Measurements from ENCODE around the gene TMEM123. TPM values are rescaled to one million over a fixed set of nuclear protein-coding genes. Genes with fewer than 3 reads are reported as not detected.
"Not testable (repeated sequence)": the region's sequence is repeated elsewhere in the genome, so short reads cannot be mapped to it uniquely, and the experiment has no call there.

Gene TMEM123
- polyA plus RNA-seq, 4 donors, result 5.1 to 130 (median 37.9) TPM

DNA sequence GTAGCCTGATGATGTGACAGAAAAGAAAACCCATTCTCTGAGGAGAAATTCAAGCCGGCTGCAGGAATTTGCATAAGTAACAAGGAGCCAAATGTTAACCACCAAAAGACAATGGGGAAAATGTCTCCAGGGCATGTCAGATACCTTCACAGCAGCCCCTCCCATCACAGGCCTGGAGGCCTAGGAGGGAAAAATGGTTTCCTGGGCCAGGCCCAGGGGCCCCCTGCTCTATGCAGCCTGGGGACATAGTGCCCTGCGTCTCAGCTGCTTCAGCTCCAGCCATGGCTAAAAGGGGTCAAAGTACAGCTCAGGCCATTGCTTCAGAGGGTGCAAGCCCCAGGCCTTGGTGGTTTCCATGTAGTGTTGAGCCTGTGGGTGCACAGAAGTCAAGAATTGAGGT, 20.0 kb downstream of the TMEM123 start:
- not testable (repeated sequence) for H3K4me3 ChIP-seq (ENCODE audit: low read depth in 1 of 3, low read length in 3 of 3); DNase-seq; FAIRE-seq; H3K4me1 ChIP-seq (ENCODE audit: control insufficient read depth in 3 of 3, insufficient read depth in 2 of 3, low read depth in 1 of 3, low read length in 2 of 3); H3K27ac ChIP-seq (ENCODE audit: low read depth in 1 of 3, low read length in 2 of 3); H3K27me3 ChIP-seq (ENCODE audit: control insufficient read depth in 3 of 3, insufficient read depth in 3 of 3, low read length in 3 of 3)
- WGBS, 3 donors, result 98 to 100% (median 99%) methylated on average over 2 of the region's 2 CpGs
- Histone ChIP-seq H3K9me3 (ENCODE audit: control insufficient read depth in 2 of 2, insufficient read depth in 1 of 2, low read depth in 1 of 2, low read length in 1 of 2) (peaks cover 0 to 16% of the 10 kb centered on the region in 2 donors), H3K36me3 (ENCODE audit: control insufficient read depth in 3 of 3, insufficient read depth in 2 of 3, low read depth in 1 of 3, low read length in 3 of 3) (peaks cover 0 to 19% (median 0%) of the 10 kb centered on the region in 3 donors)

DNA sequence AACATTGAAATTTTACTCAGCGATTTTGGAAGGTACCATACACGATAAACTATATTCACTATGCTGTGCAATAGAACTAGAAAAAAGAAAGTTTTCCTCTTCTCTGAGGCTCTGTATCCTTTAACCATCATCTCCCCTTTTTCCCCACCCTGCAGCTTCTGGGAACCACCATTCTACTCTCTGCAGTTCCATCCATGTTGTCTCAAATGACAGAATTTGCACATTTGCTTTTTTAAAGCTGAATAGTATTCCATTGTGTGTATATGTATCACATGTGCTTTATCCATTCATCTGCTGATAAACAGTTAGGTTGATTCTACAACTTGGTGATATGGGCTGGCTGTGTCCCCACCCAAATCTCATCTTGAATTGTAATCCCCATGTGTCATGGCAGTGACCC, 21.2 kb downstream of the TMEM123 start:
- H3K27me3 ChIP-seq (ENCODE audit: control insufficient read depth in 3 of 3, insufficient read depth in 3 of 3, low read length in 3 of 3), result no peaks in the 10 kb centered on the region
- DNase-seq (no peak), FAIRE-seq (no peak)
- no peak overlapping the region for H3K27ac ChIP-seq (ENCODE audit: low read depth in 1 of 3, low read length in 2 of 3)
- WGBS, 3 donors, result 92 to 98% (median 97%) methylated on average over 2 of the region's 2 CpGs
- H3K9me3 ChIP-seq (ENCODE audit: control insufficient read depth in 2 of 2, insufficient read depth in 1 of 2, low read depth in 1 of 2, low read length in 1 of 2), result peaks cover 0 to 16% of the 10 kb centered on the region in 2 donors
- peaks cover 0 to 8% (median 3%) of the 10 kb centered on the region in 3 donors for H3K4me1 ChIP-seq (ENCODE audit: control insufficient read depth in 3 of 3, insufficient read depth in 2 of 3, low read depth in 1 of 3, low read length in 2 of 3)
- no peak overlapping the region for H3K4me3 ChIP-seq (ENCODE audit: low read depth in 1 of 3, low read length in 3 of 3)
- peaks cover 0 to 21% (median 0%) of the 10 kb centered on the region in 3 donors for H3K36me3 ChIP-seq (ENCODE audit: control insufficient read depth in 3 of 3, insufficient read depth in 2 of 3, low read depth in 1 of 3, low read length in 3 of 3)

DNA sequence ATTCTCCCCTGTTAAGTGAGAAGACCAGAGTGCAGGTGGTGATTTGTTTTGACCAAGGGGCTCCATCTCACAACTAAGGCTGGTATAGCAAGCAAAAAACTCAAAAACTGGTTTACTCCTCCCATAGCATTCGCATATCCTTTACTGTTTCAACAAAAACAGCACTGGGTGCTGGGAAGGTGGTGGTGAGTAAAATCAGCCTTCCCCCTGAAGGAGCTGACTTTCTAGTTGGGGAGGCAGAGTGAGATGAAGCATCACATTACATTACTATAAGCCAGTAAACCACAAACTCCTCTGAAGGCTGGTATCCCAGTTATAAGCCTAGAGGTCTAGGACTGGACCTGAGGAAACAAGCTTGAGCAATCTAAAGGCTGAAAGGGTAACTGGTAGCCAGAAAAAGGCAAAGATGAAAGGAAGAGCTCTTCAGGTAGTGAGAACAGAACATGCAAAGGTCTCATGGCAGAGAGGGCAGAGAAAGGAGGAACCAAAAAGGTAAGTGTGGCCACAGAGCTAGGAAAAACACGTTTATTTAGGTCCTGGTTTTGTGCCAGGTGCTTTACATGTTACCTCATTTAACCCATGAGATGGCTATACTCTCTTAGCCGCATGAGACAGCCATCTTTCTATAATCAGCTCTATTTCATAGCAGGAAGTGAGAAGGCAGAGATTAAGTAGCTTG, 22.3 kb downstream of the TMEM123 start:
- DNase-seq (no peak), FAIRE-seq (no peak)
- Histone ChIP-seq H3K27me3 (ENCODE audit: control insufficient read depth in 3 of 3, insufficient read depth in 3 of 3, low read length in 3 of 3) (no peaks in the 10 kb centered on the region), H3K36me3 (ENCODE audit: control insufficient read depth in 3 of 3, insufficient read depth in 2 of 3, low read depth in 1 of 3, low read length in 3 of 3) (peaks cover 0 to 18% (median 0%) of the 10 kb centered on the region in 3 donors), H3K9me3 (ENCODE audit: control insufficient read depth in 2 of 2, insufficient read depth in 1 of 2, low read depth in 1 of 2, low read length in 1 of 2) (peaks cover 0 to 16% of the 10 kb centered on the region in 2 donors), H3K4me1 (ENCODE audit: control insufficient read depth in 3 of 3, insufficient read depth in 2 of 3, low read depth in 1 of 3, low read length in 2 of 3) (peaks cover 0 to 8% (median 3%) of the 10 kb centered on the region in 3 donors), H3K27ac (ENCODE audit: low read depth in 1 of 3, low read length in 2 of 3) (no peak overlapping the region), H3K4me3 (ENCODE audit: low read depth in 1 of 3, low read length in 3 of 3) (no peak overlapping the region)
- 51 to 58% (median 57%) methylated on average over 3 of the region's 3 CpGs for WGBS, 3 donors

DNA sequence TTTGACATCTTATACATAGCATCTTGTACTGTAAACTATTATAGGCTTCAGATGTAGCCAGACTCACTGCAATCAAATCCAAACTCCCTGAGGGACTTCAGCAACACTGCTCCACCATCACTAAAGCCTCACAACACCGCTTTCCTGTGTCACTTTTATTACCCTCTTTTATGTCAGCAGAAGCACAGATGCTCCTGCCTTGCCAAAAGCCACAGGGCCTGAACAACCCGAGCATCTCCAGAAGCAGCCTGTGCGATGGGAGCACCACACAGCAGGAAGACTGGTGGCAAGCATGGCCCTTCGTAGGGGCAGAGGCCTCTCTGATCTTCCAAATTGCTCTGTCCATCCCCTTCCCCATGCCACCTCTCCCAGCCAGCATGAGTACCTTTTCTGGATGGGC, 22.9 kb downstream of the TMEM123 start:
- DNase-seq (no peak), FAIRE-seq (no peak)
- Histone ChIP-seq H3K27me3 (ENCODE audit: control insufficient read depth in 3 of 3, insufficient read depth in 3 of 3, low read length in 3 of 3) (no peaks in the 10 kb centered on the region), H3K9me3 (ENCODE audit: control insufficient read depth in 2 of 2, insufficient read depth in 1 of 2, low read depth in 1 of 2, low read length in 1 of 2) (peaks cover 0 to 16% of the 10 kb centered on the region in 2 donors), H3K36me3 (ENCODE audit: control insufficient read depth in 3 of 3, insufficient read depth in 2 of 3, low read depth in 1 of 3, low read length in 3 of 3) (peaks cover 0 to 18% (median 0%) of the 10 kb centered on the region in 3 donors), H3K27ac (ENCODE audit: low read depth in 1 of 3, low read length in 2 of 3) (no peak overlapping the region), H3K4me1 (ENCODE audit: control insufficient read depth in 3 of 3, insufficient read depth in 2 of 3, low read depth in 1 of 3, low read length in 2 of 3) (peaks cover 0 to 8% (median 3%) of the 10 kb centered on the region in 3 donors), H3K4me3 (ENCODE audit: low read depth in 1 of 3, low read length in 3 of 3) (no peak overlapping the region)
- 71 to 76% (median 72%) methylated on average over 4 of the region's 4 CpGs for WGBS, 3 donors

- Histone ChIP-seq H3K4me3 (ENCODE audit: low read depth in 1 of 3, low read length in 3 of 3) (no peak overlapping the region), H3K4me1 (ENCODE audit: control insufficient read depth in 3 of 3, insufficient read depth in 2 of 3, low read depth in 1 of 3, low read length in 2 of 3) (peaks cover 0 to 8% (median 3%) of the 10 kb centered on the region in 3 donors), H3K27me3 (ENCODE audit: control insufficient read depth in 3 of 3, insufficient read depth in 3 of 3, low read length in 3 of 3) (no peaks in the 10 kb centered on the region), H3K27ac (ENCODE audit: low read depth in 1 of 3, low read length in 2 of 3) (no peak overlapping the region), H3K9me3 (ENCODE audit: control insufficient read depth in 2 of 2, insufficient read depth in 1 of 2, low read depth in 1 of 2, low read length in 1 of 2) (peaks cover 0 to 16% of the 10 kb centered on the region in 2 donors), H3K36me3 (ENCODE audit: control insufficient read depth in 3 of 3, insufficient read depth in 2 of 3, low read depth in 1 of 3, low read length in 3 of 3) (peaks cover 0 to 21% (median 0%) of the 10 kb centered on the region in 3 donors)
- no peak for FAIRE-seq
- WGBS, 3 donors, result 67 to 91% (median 89%) methylated on average over 3 of the region's 3 CpGs
- DNase-seq, result no peak
Observed at GRCh38 chr11:102429226-102429625, 23.3 kb downstream of the TMEM123 start.

GRCh38 chr11:102428696-102429095, 23.9 kb downstream of the TMEM123 start:
- FAIRE-seq, result no peak
- WGBS, 3 donors, result 95 to 99% (median 96%) methylated on average over 4 of the region's 4 CpGs
- Histone ChIP-seq H3K36me3 (ENCODE audit: control insufficient read depth in 3 of 3, insufficient read depth in 2 of 3, low read depth in 1 of 3, low read length in 3 of 3) (peaks cover 0 to 22% (median 0%) of the 10 kb centered on the region in 3 donors), H3K4me1 (ENCODE audit: control insufficient read depth in 3 of 3, insufficient read depth in 2 of 3, low read depth in 1 of 3, low read length in 2 of 3) (peaks cover 0 to 8% (median 3%) of the 10 kb centered on the region in 3 donors), H3K9me3 (ENCODE audit: control insufficient read depth in 2 of 2, insufficient read depth in 1 of 2, low read depth in 1 of 2, low read length in 1 of 2) (peaks cover 0 to 15% of the 10 kb centered on the region in 2 donors), H3K27ac (ENCODE audit: low read depth in 1 of 3, low read length in 2 of 3) (no peak overlapping the region), H3K27me3 (ENCODE audit: control insufficient read depth in 3 of 3, insufficient read depth in 3 of 3, low read length in 3 of 3) (no peaks in the 10 kb centered on the region), H3K4me3 (ENCODE audit: low read depth in 1 of 3, low read length in 3 of 3) (no peak overlapping the region)
- no peak for DNase-seq

DNA sequence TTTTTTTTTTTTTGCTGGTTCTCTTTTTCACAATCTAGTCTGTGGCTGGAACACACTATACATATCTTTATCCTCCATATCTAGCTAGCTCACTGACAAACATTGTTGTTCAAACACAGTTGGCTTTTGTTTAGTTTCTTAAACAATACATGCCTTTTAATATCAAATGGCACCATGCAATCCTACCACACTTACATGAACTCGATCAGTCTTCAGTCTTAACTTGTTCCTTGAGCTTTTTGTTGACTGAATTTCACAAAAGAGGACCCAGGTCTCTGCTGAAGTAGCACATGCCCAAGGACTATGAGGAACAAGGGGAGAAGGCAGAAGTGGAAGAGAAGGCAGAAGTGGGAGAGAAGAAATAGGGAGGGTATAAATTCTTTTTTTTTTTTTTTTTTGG, 25.5 kb downstream of the TMEM123 start:
- DNase-seq (no peak), FAIRE-seq (no peak)
- peaks cover 0 to 8% (median 3%) of the 10 kb centered on the region in 3 donors for H3K4me1 ChIP-seq (ENCODE audit: control insufficient read depth in 3 of 3, insufficient read depth in 2 of 3, low read depth in 1 of 3, low read length in 2 of 3)
- no peak overlapping the region for H3K27ac ChIP-seq (ENCODE audit: low read depth in 1 of 3, low read length in 2 of 3)
- no peaks in the 10 kb centered on the region for H3K27me3 ChIP-seq (ENCODE audit: control insufficient read depth in 3 of 3, insufficient read depth in 3 of 3, low read length in 3 of 3)
- WGBS, 3 donors, result 0% methylated on average over 1 of the region's 1 CpG
- no peaks in the 10 kb centered on the region for H3K9me3 ChIP-seq (ENCODE audit: control insufficient read depth in 2 of 2, insufficient read depth in 1 of 2, low read depth in 1 of 2, low read length in 1 of 2)
- peaks cover 0 to 14% (median 0%) of the 10 kb centered on the region in 3 donors for H3K36me3 ChIP-seq (ENCODE audit: control insufficient read depth in 3 of 3, insufficient read depth in 2 of 3, low read depth in 1 of 3, low read length in 3 of 3)
- H3K4me3 ChIP-seq (ENCODE audit: low read depth in 1 of 3, low read length in 3 of 3), result no peak overlapping the region

GRCh38 chr11:102426570-102426969, 26.0 kb downstream of the TMEM123 start:
- H3K27me3 ChIP-seq (ENCODE audit: control insufficient read depth in 3 of 3, insufficient read depth in 3 of 3, low read length in 3 of 3), result no peaks in the 10 kb centered on the region
- FAIRE-seq (no peak), DNase-seq (no peak)
- no peak overlapping the region for H3K4me3 ChIP-seq (ENCODE audit: low read depth in 1 of 3, low read length in 3 of 3)
- H3K27ac ChIP-seq (ENCODE audit: low read depth in 1 of 3, low read length in 2 of 3), result no peak overlapping the region
- H3K36me3 ChIP-seq (ENCODE audit: control insufficient read depth in 3 of 3, insufficient read depth in 2 of 3, low read depth in 1 of 3, low read length in 3 of 3), result peaks cover 0 to 14% (median 0%) of the 10 kb centered on the region in 3 donors
- H3K4me1 ChIP-seq (ENCODE audit: control insufficient read depth in 3 of 3, insufficient read depth in 2 of 3, low read depth in 1 of 3, low read length in 2 of 3), result peaks cover 0 to 8% (median 3%) of the 10 kb centered on the region in 3 donors
- no peaks in the 10 kb centered on the region for H3K9me3 ChIP-seq (ENCODE audit: control insufficient read depth in 2 of 2, insufficient read depth in 1 of 2, low read depth in 1 of 2, low read length in 1 of 2)
